ENCODE results near the gene TPSB2.
"Not testable (repeated sequence)": the region's sequence is repeated elsewhere in the genome, so short reads cannot be mapped to it uniquely, and the experiment has no call there.

TPSB2 gene

GRCh38 chr16:1230084-1230470 is at the start of gene TPSB2:
TSS of gene TPSB2 (minus strand) at chr16:1230184. CDS start at chr16:1229951, 233 bp downstream.
- not testable (repeated sequence) for H3K27ac ChIP-seq (ENCODE audit: low read depth, low read length); H3K4me3 ChIP-seq (ENCODE audit: low read depth in 1 of 5, low read length in 5 of 5); H3K9ac ChIP-seq (ENCODE audit: low read length in 5 of 5); H3K4me1 ChIP-seq (ENCODE audit: control insufficient read depth in 5 of 5, insufficient read depth in 5 of 5, low read length in 5 of 5); H3K9me3 ChIP-seq (ENCODE audit: control insufficient read depth in 5 of 5, low read length in 5 of 5); H3K27me3 ChIP-seq (ENCODE audit: control insufficient read depth in 5 of 5, insufficient read depth in 4 of 5, low read length in 5 of 5); H3K36me3 ChIP-seq (ENCODE audit: control insufficient read depth in 5 of 5, insufficient read depth in 5 of 5, low read length in 5 of 5)

GRCh38 chr16:1279081-1279944 is 49.3 kb upstream of the TPSB2 start:
- Histone ChIP-seq H3K9me3 (ENCODE audit: control insufficient read depth in 5 of 5, low read length in 5 of 5) (no peaks in the 10 kb centered on the region), H3K27me3 (ENCODE audit: control insufficient read depth in 5 of 5, insufficient read depth in 4 of 5, low read length in 5 of 5) (peaks cover 36 to 51% (median 41%) of the 10 kb centered on the region in 5 donors), H3K4me3 (ENCODE audit: low read depth in 1 of 5, low read length in 5 of 5) (no peak overlapping the region), H3K27ac (ENCODE audit: low read depth, low read length) (no peak overlapping the region), H3K36me3 (ENCODE audit: control insufficient read depth in 5 of 5, insufficient read depth in 5 of 5, low read length in 5 of 5) (no peaks in the 10 kb centered on the region), H3K4me1 (ENCODE audit: control insufficient read depth in 5 of 5, insufficient read depth in 5 of 5, low read length in 5 of 5) (no peaks in the 10 kb centered on the region), H3K9ac (ENCODE audit: low read length in 5 of 5) (no peak overlapping the region)

- no peaks in the 10 kb centered on the region for H3K4me1 ChIP-seq (ENCODE audit: control insufficient read depth in 5 of 5, insufficient read depth in 5 of 5, low read length in 5 of 5)
- peaks cover 0 to 3% (median 0%) of the 10 kb centered on the region in 5 donors for H3K9me3 ChIP-seq (ENCODE audit: control insufficient read depth in 5 of 5, low read length in 5 of 5)
- no peaks in the 10 kb centered on the region for H3K36me3 ChIP-seq (ENCODE audit: control insufficient read depth in 5 of 5, insufficient read depth in 5 of 5, low read length in 5 of 5)
- peaks cover 29 to 51% (median 33%) of the 10 kb centered on the region in 5 donors for H3K27me3 ChIP-seq (ENCODE audit: control insufficient read depth in 5 of 5, insufficient read depth in 4 of 5, low read length in 5 of 5)
- no peak overlapping the region for H3K4me3 ChIP-seq (ENCODE audit: low read depth in 1 of 5, low read length in 5 of 5)
- H3K27ac ChIP-seq (ENCODE audit: low read depth, low read length), result no peak overlapping the region
- no peak overlapping the region for H3K9ac ChIP-seq (ENCODE audit: low read length in 5 of 5)
These were observed 48.5 kb upstream of the TPSB2 start for GRCh38 chr16:1278477-1278876.

GRCh38 chr16:1277617-1278282 is 47.8 kb upstream of the TPSB2 start:
- H3K4me1 ChIP-seq (ENCODE audit: control insufficient read depth in 5 of 5, insufficient read depth in 5 of 5, low read length in 5 of 5), result no peaks in the 10 kb centered on the region
- H3K9me3 ChIP-seq (ENCODE audit: control insufficient read depth in 5 of 5, low read length in 5 of 5), result peaks cover 0 to 8% (median 0%) of the 10 kb centered on the region in 5 donors
- no peak overlapping the region for H3K9ac ChIP-seq (ENCODE audit: low read length in 5 of 5)
- no peak overlapping the region for H3K27ac ChIP-seq (ENCODE audit: low read depth, low read length)
- H3K27me3 ChIP-seq (ENCODE audit: control insufficient read depth in 5 of 5, insufficient read depth in 4 of 5, low read length in 5 of 5), result peaks cover 25 to 55% (median 33%) of the 10 kb centered on the region in 5 donors
- H3K36me3 ChIP-seq (ENCODE audit: control insufficient read depth in 5 of 5, insufficient read depth in 5 of 5, low read length in 5 of 5), result no peaks in the 10 kb centered on the region
- no peak overlapping the region for H3K4me3 ChIP-seq (ENCODE audit: low read depth in 1 of 5, low read length in 5 of 5)

GRCh38 chr16:1277151-1277598 is 47.2 kb upstream of the TPSB2 start:
- Histone ChIP-seq H3K36me3 (ENCODE audit: control insufficient read depth in 5 of 5, insufficient read depth in 5 of 5, low read length in 5 of 5) (no peaks in the 10 kb centered on the region), H3K9me3 (ENCODE audit: control insufficient read depth in 5 of 5, low read length in 5 of 5) (peaks cover 0 to 8% (median 0%) of the 10 kb centered on the region in 5 donors), H3K4me1 (ENCODE audit: control insufficient read depth in 5 of 5, insufficient read depth in 5 of 5, low read length in 5 of 5) (no peaks in the 10 kb centered on the region), H3K4me3 (ENCODE audit: low read depth in 1 of 5, low read length in 5 of 5) (no peak overlapping the region), H3K27me3 (ENCODE audit: control insufficient read depth in 5 of 5, insufficient read depth in 4 of 5, low read length in 5 of 5) (peaks cover 25 to 61% (median 33%) of the 10 kb centered on the region in 5 donors), H3K27ac (ENCODE audit: low read depth, low read length) (no peak overlapping the region), H3K9ac (ENCODE audit: low read length in 5 of 5) (no peak overlapping the region)

- Histone ChIP-seq H3K36me3 (ENCODE audit: control insufficient read depth in 5 of 5, insufficient read depth in 5 of 5, low read length in 5 of 5) (no peaks in the 10 kb centered on the region), H3K4me3 (ENCODE audit: low read depth in 1 of 5, low read length in 5 of 5) (no peak overlapping the region), H3K27me3 (ENCODE audit: control insufficient read depth in 5 of 5, insufficient read depth in 4 of 5, low read length in 5 of 5) (peaks cover 22 to 64% (median 34%) of the 10 kb centered on the region in 5 donors), H3K27ac (ENCODE audit: low read depth, low read length) (no peak overlapping the region), H3K9ac (ENCODE audit: low read length in 5 of 5) (no peak overlapping the region), H3K9me3 (ENCODE audit: control insufficient read depth in 5 of 5, low read length in 5 of 5) (peaks cover 0 to 8% (median 0%) of the 10 kb centered on the region in 5 donors), H3K4me1 (ENCODE audit: control insufficient read depth in 5 of 5, insufficient read depth in 5 of 5, low read length in 5 of 5) (peaks cover 0 to 6% (median 0%) of the 10 kb centered on the region in 5 donors)
These were observed 46.5 kb upstream of the TPSB2 start for GRCh38 chr16:1276580-1276878.

GRCh38 chr16:1275791-1276579 is 46.0 kb upstream of the TPSB2 start:
- Histone ChIP-seq H3K4me3 (ENCODE audit: low read depth in 1 of 5, low read length in 5 of 5) (no peak overlapping the region), H3K9ac (ENCODE audit: low read length in 5 of 5) (no peak overlapping the region), H3K9me3 (ENCODE audit: control insufficient read depth in 5 of 5, low read length in 5 of 5) (peaks cover 0 to 8% (median 0%) of the 10 kb centered on the region in 5 donors), H3K27ac (ENCODE audit: low read depth, low read length) (no peak overlapping the region), H3K36me3 (ENCODE audit: control insufficient read depth in 5 of 5, insufficient read depth in 5 of 5, low read length in 5 of 5) (no peaks in the 10 kb centered on the region), H3K4me1 (ENCODE audit: control insufficient read depth in 5 of 5, insufficient read depth in 5 of 5, low read length in 5 of 5) (peaks cover 0 to 8% (median 0%) of the 10 kb centered on the region in 5 donors), H3K27me3 (ENCODE audit: control insufficient read depth in 5 of 5, insufficient read depth in 4 of 5, low read length in 5 of 5) (peaks cover 19 to 65% (median 37%) of the 10 kb centered on the region in 5 donors)

GRCh38 chr16:1274767-1275166 is 44.8 kb upstream of the TPSB2 start:
- Histone ChIP-seq H3K27ac (ENCODE audit: low read depth, low read length) (no peak overlapping the region), H3K4me3 (ENCODE audit: low read depth in 1 of 5, low read length in 5 of 5) (no peak overlapping the region), H3K9ac (ENCODE audit: low read length in 5 of 5) (no peak overlapping the region), H3K4me1 (ENCODE audit: control insufficient read depth in 5 of 5, insufficient read depth in 5 of 5, low read length in 5 of 5) (peaks cover 0 to 8% (median 0%) of the 10 kb centered on the region in 5 donors), H3K27me3 (ENCODE audit: control insufficient read depth in 5 of 5, insufficient read depth in 4 of 5, low read length in 5 of 5) (peaks cover 19 to 63% (median 36%) of the 10 kb centered on the region in 5 donors), H3K36me3 (ENCODE audit: control insufficient read depth in 5 of 5, insufficient read depth in 5 of 5, low read length in 5 of 5) (no peaks in the 10 kb centered on the region), H3K9me3 (ENCODE audit: control insufficient read depth in 5 of 5, low read length in 5 of 5) (peaks cover 0 to 8% (median 0%) of the 10 kb centered on the region in 5 donors)

- no peak overlapping the region for H3K27ac ChIP-seq (ENCODE audit: low read depth, low read length)
- H3K9me3 ChIP-seq (ENCODE audit: control insufficient read depth in 5 of 5, low read length in 5 of 5), result peaks cover 0 to 8% (median 0%) of the 10 kb centered on the region in 5 donors
- no peak overlapping the region for H3K9ac ChIP-seq (ENCODE audit: low read length in 5 of 5)
- H3K4me3 ChIP-seq (ENCODE audit: low read depth in 1 of 5, low read length in 5 of 5), result no peak overlapping the region
- peaks cover 0 to 8% (median 0%) of the 10 kb centered on the region in 5 donors for H3K4me1 ChIP-seq (ENCODE audit: control insufficient read depth in 5 of 5, insufficient read depth in 5 of 5, low read length in 5 of 5)
- no peaks in the 10 kb centered on the region for H3K36me3 ChIP-seq (ENCODE audit: control insufficient read depth in 5 of 5, insufficient read depth in 5 of 5, low read length in 5 of 5)
- peaks cover 16 to 54% (median 30%) of the 10 kb centered on the region in 5 donors for H3K27me3 ChIP-seq (ENCODE audit: control insufficient read depth in 5 of 5, insufficient read depth in 4 of 5, low read length in 5 of 5)
These were observed 43.8 kb upstream of the TPSB2 start for GRCh38 chr16:1273816-1274215.
